ENCODE data around the gene SAP30.

SAP30 gene

GRCh38 chr4:173420324-173420752 is 49.6 kb downstream of the SAP30 start:
- DNase-seq (ENCODE audit: low read depth, low spot score): no peak
- TF ChIP-seq CTCF (IDR thresholded peaks at IDR 0.05; ENCODE audit: insufficient read depth, low read length, missing control alignments): peak; percentile 12
- POLR2A ChIA-PET: interaction anchor here (1.2 to 1.4 kb wide), 2 partner anchors 74 to 86 kb away, joined by 4 to 6 read pairs; partner anchors contain the start of gene HMGB2
- no peak overlapping the region for H3K4me3 ChIP-seq (ENCODE audit: low read depth, low read length)
- CTCF ChIA-PET: interaction anchor here (0.7 to 16.6 kb wide), 56 partner anchors 9 to 956 kb away, joined by 3 to 464 read pairs (median 4); partner anchors contain the start of genes HMGB2 and SCRG1

GRCh38 chr4:173420801-173421200 is 50.0 kb downstream of the SAP30 start:
- ChIA-PET POLR2A (interaction anchor here (1.2 to 1.4 kb wide), 2 partner anchors 73 to 87 kb away, joined by 4 to 6 read pairs; partner anchors contain the start of gene HMGB2), CTCF (interaction anchor here (0.7 to 16.6 kb wide), 59 partner anchors 8 to 955 kb away, joined by 3 to 464 read pairs (median 4); partner anchors contain the start of genes HMGB2 and SCRG1)
- no peak for DNase-seq (ENCODE audit: low read depth, low spot score)
- TF ChIP-seq CTCF (IDR thresholded peaks at IDR 0.05; ENCODE audit: insufficient read depth, low read length, missing control alignments): no peak
- no peak overlapping the region for H3K4me3 ChIP-seq (ENCODE audit: low read depth, low read length)

DNA sequence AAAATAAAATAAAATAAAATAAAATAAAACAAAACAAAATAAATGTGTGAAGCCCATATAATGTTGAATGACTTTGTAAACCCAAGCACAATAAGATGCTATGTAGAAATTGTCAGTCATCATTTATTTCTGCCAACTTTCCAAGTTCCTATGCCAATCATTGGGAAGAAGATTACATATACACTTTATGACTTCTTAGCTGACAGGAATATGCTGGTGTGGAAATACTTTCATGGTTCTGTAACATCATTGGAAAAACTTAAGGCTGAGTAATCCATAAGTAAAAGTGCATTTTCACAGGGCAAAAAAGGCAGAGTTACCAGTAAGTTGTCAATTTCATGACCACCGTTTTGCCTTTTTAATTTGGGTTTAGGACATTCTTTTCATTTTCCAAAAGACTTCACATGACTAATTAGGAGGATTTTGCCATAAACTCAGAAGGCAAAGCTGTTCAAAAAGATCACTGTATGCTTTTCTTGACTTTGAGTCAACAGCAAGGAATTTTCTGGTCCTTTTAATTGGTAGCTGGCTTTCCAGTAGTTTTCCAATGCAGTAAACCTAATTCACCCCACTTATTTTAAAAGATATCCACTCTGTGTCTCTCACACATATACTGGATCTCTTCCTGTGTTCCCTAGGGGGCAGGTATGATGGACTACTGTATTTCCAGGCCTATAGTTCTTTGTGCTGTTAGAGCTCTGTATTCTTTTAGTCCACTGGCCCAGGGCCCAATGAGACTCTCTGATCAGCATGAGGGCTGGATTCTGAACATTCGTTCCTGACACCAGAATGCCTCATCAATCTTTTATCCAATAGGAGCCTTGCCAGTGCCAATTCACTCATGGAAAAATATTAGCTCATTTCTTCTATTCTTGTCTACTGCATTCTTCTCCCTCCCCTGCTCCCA is 54.4 kb downstream of the SAP30 start:
- ChIA-PET POLR2A (interaction anchor here (0.8 to 1.6 kb wide), 7 partner anchors 19 to 106 kb away, joined by 3 to 7 read pairs (median 3); partner anchors contain the start of gene HMGB2), CTCF (interaction anchor here (0.6 to 3.5 kb wide), 21 partner anchors 10 to 565 kb away, joined by 3 to 35 read pairs (median 3); partner anchors contain the start of genes HAND2 and HMGB2)
- no peak overlapping the region for H3K4me3 ChIP-seq (ENCODE audit: low read depth, low read length)
- peak; percentile 90 for DNase-seq (ENCODE audit: low read depth, low spot score)
- TF ChIP-seq CTCF (IDR thresholded peaks at IDR 0.05; ENCODE audit: insufficient read depth, low read length, missing control alignments): no peak

GRCh38 chr4:173426064-173426463 is 55.3 kb downstream of the SAP30 start:
- TF ChIP-seq CTCF (IDR thresholded peaks at IDR 0.05; ENCODE audit: insufficient read depth, low read length, missing control alignments): no peak
- no peak for DNase-seq (ENCODE audit: low read depth, low spot score)
- CTCF ChIA-PET: interaction anchor here (0.6 to 3.5 kb wide), 14 partner anchors 9 to 564 kb away, joined by 3 to 35 read pairs (median 4); partner anchors contain the start of gene HAND2
- POLR2A ChIA-PET: interaction anchor here (1.0 to 1.1 kb wide), 2 partner anchors 88 to 102 kb away, joined by 3 to 4 read pairs; no protein-coding TSS in a partner anchor
- no peak overlapping the region for H3K4me3 ChIP-seq (ENCODE audit: low read depth, low read length)

Data from AG04449 (cell line).